ENCODE results near the gene GPA33.

GPA33 gene

DNA sequence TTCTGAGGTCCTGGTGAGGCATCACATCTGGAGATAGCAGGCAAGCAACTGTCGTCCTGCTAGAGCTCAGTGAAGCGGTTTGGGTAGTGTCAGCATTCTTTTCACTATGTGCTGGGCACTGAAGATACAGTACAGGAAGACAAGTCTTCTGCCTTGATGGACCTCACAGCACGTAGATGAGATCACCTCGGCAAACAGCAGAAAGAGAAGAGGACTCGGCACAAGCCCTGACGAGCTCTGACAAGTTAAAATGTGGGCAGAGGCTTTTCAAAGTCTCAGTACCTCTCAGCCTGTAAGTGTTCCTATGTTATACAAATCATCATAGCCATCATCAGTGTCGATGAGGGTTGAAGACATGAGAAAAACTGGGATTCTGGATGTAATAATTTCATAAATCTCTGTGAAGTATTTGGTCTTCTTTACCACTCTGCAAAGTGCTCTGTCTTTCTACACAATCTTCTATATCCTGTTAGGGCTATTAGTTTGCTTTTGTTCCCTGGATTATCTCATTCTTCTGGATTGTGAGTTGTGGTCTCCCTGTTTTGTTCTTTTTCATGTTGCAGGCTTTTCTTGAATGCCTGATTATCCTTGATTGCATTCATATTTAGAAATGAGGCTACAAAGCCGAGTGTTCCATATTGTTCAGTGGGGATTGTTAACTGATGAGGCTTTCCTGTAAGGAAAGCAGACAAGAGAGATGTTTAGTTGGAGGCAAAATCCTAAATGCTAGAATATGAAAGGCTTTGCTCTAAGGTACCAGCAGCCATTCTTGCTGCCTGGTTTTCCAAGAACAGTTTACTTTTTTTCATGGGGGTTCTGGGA, 76.9 kb downstream of the GPA33 start:
- in situ Hi-C loops (cut with MboI; ENCODE audit: low sequenced_read_pairs, unreplicated experiment) = no loop called here
- DNase-seq (ENCODE audit: low spot score) = no peak
- TF ChIP-seq CTCF (IDR thresholded peaks at IDR 0.05; ENCODE audit: borderline replicate concordance, control extremely low read depth, extremely low read depth, insufficient read depth, missing control alignments) = no peak

- no peak for TF ChIP-seq CTCF (IDR thresholded peaks at IDR 0.05; ENCODE audit: borderline replicate concordance, control extremely low read depth, extremely low read depth, insufficient read depth, missing control alignments)
- in situ Hi-C loops (cut with MboI; ENCODE audit: low sequenced_read_pairs, unreplicated experiment) = no loop called here
- no peak for DNase-seq (ENCODE audit: low spot score)
Observed at GRCh38 chr1:167012570-167012969, 77.6 kb downstream of the GPA33 start.

GRCh38 chr1:167011560-167012191, 78.5 kb downstream of the GPA33 start:
- in situ Hi-C loops (cut with MboI; ENCODE audit: low sequenced_read_pairs, unreplicated experiment) = no loop called here
- no peak for TF ChIP-seq CTCF (IDR thresholded peaks at IDR 0.05; ENCODE audit: borderline replicate concordance, control extremely low read depth, extremely low read depth, insufficient read depth, missing control alignments)

GRCh38 chr1:167003711-167004110, 86.5 kb downstream of the GPA33 start:
- no peak for DNase-seq (ENCODE audit: low spot score)
- TF ChIP-seq CTCF (IDR thresholded peaks at IDR 0.05; ENCODE audit: borderline replicate concordance, control extremely low read depth, extremely low read depth, insufficient read depth, missing control alignments) = no peak
- in situ Hi-C loops (cut with MboI; ENCODE audit: low sequenced_read_pairs, unreplicated experiment) = no loop called here

More at GRCh38 chr1:167011560-167012191, 78.5 kb downstream of the GPA33 start:
- DNase-seq (ENCODE audit: low spot score) = no peak

Data from GM13976 (cell line).